HepG2 (cell line): ENCODE measurements around the gene ESF1. TPM values are rescaled to one million over a fixed set of nuclear protein-coding genes. Genes with fewer than 3 reads are reported as not detected.

Experiments used
- ATAC-seq: fragments of 200-7000 bp; cut with Tn5 transposase; 3 replicates; pipeline ENCODE4 v1.9.1; 2020; ENCODE audit warnings: mild to moderate bottlenecking, moderate library complexity
- BruUV-seq: library from RNA; stranded (reverse); fragments of 400-500 nt; replicated peaks from 2 replicates; lab custom pipeline; 2021; lab: Mats Ljungman, UMichigan
- CTCF ChIA-PET: fragments of 300-600 bp; formaldehyde crosslinking; extraction: SDS; loops from one replicate; lab custom pipeline; 2021; ENCODE audit warnings: low total read pairs, inconsistent platforms, low intra/inter-chr PET ratio; lab: Yijun Ruan, JAX
- POLR2A ChIA-PET: fragments of 350-600 bp; sonication (Branson Sonifier 250); formaldehyde crosslinking; loops from one replicate; lab custom pipeline; 2020; ENCODE audit warnings: antibody characterized with exemption, inconsistent platforms; lab: Yijun Ruan, JAX
- DNase-seq: peaks from one replicate; pipeline ENCODE4 v3.0.0-alpha.2; 2015; ENCODE audit warnings: low spot score
- FAIRE-seq: peaks from 3 replicates; lab custom pipeline; 2011; peaks lifted over from hg19 to GRCh38; lab: Jason Lieb, UNC
- H2AFZ ChIP-seq: one replicate; pipeline ENCODE4 v1.6.1; 2011; ENCODE audit warnings: low read length, inconsistent platforms
- H3K27ac ChIP-seq: fragments of 300-600 bp; 3 replicates; pipeline ENCODE4 v1.8.0; 2011; ENCODE audit warnings: mixed run types, mild to moderate bottlenecking, mixed read lengths, low read length, inconsistent platforms; ENCODE audit not compliant: insufficient read depth; ENCODE audit errors: extremely low read length
- H3K27me3 ChIP-seq, 2 experiments: fragments of 200-600 bp in 1 of 2; 2 replicates in 1 of 2; 3 replicates in 1 of 2; pipeline versions ENCODE4 v1.6.0 to v1.8.0; 2011; ENCODE audit warnings: low read length in 2 of 2, mild to moderate bottlenecking in 2 of 2, moderate library complexity in 2 of 2, inconsistent platforms in 1 of 2; ENCODE audit not compliant: insufficient read depth in 2 of 2, control insufficient read depth in 1 of 2
- H3K36me3 ChIP-seq, 2 experiments: fragments of 200-600 bp in 1 of 2; replicated peaks in 1 of 2; 2 replicates in 1 of 2; 3 replicates in 1 of 2; pipeline versions ENCODE4 v1.5.1 to v1.8.0; 2011; ENCODE audit warnings: low read length in 2 of 2, inconsistent platforms in 1 of 2; ENCODE audit not compliant: insufficient read depth in 2 of 2, control insufficient read depth in 1 of 2
- H3K4me1 ChIP-seq: 2 replicates; pipeline ENCODE4 v1.5.1; 2012; ENCODE audit warnings: low read length, inconsistent platforms; ENCODE audit not compliant: insufficient read depth
- H3K4me2 ChIP-seq: 2 replicates; pipeline ENCODE4 v1.6.0; 2011; ENCODE audit warnings: low read depth, low read length, inconsistent platforms
- H3K4me3 ChIP-seq, 3 experiments: fragments of 200-600 bp in 1 of 3; sonication (generic), shearing (Covaris generic) in 1 of 3; replicated peaks in 1 of 3; 2 replicates each; pipeline ENCODE4 v1.5.1; 2011 to 2016; ENCODE audit warnings: low read length in 3 of 3, inconsistent platforms in 2 of 3, low read depth in 2 of 3, mild to moderate bottlenecking in 2 of 3, control low read depth in 1 of 3, mixed read lengths in 1 of 3; ENCODE audit not compliant: insufficient read depth in 1 of 3
- H3K79me2 ChIP-seq: one replicate; pipeline ENCODE4 v1.6.1; 2011; ENCODE audit warnings: low read length, inconsistent platforms; ENCODE audit not compliant: insufficient read depth
- H3K9ac ChIP-seq: 2 replicates; pipeline ENCODE4 v1.6.0; 2011; ENCODE audit warnings: mild to moderate bottlenecking, low read depth, low read length, inconsistent platforms; ENCODE audit not compliant: insufficient read depth
- H3K9me3 ChIP-seq: 2 replicates; pipeline ENCODE4 v1.5.1; 2012; ENCODE audit warnings: mild to moderate bottlenecking, low read length
- H4K20me1 ChIP-seq: 2 replicates; pipeline ENCODE4 v1.6.0; 2011; ENCODE audit warnings: inconsistent platforms, mild to moderate bottlenecking, low read length, moderate library complexity; ENCODE audit not compliant: insufficient read depth
- HCFC1 ChIP-seq: fragments of 150-350 bp; IDR thresholded peaks from 2 replicates; pipeline ENCODE4 v1.6.1; 2014; ENCODE audit warnings: low read depth, low read length
- PRDM10 ChIP-seq: sonication (generic); formaldehyde crosslinking; IDR thresholded peaks from 2 replicates; pipeline ENCODE4 v1.4.0; 2020; ENCODE audit warnings: low read depth, missing genetic modification reagents
- ZNF143 ChIP-seq: sonication (generic); formaldehyde crosslinking; IDR thresholded peaks from 2 replicates; pipeline ENCODE4 v1.4.0; 2020; ENCODE audit warnings: missing genetic modification reagents
- ZNF703 ChIP-seq: sonication (generic); formaldehyde crosslinking; IDR thresholded peaks from 2 replicates; pipeline ENCODE4 v1.5.1; 2020; ENCODE audit warnings: missing genetic modification reagents, mild to moderate bottlenecking, moderate library complexity, borderline replicate concordance
- WGBS: methylation state at CpG from one replicate; pipeline ENCODE4 v1.1.6; 2017; ENCODE audit warnings: low lambda C conversion rate; 5-methylcytosine and 5-hydroxymethylcytosine counted together
- in situ Hi-C: cut with HindIII; loops from 2 replicates; pipeline ENCODE4 v1.10.0; 2017; ENCODE audit warnings: low pct_unique_long_range_greater_than_20kb; ENCODE audit not compliant: extremely low pct_ligation_motif_present
- intact Hi-C: fragments of 100-400 bp; cut with micrococcal nuclease; formaldehyde crosslinking; loops from one replicate; pipeline ENCODE4 v1.10.0; 2022; ENCODE audit not compliant: unreplicated experiment
- polyA plus RNA-seq, 8 experiments: library from polyadenylated mRNA; depleted of rRNA in 3 of 8; stranded (reverse) in 7 of 8; unstranded in 1 of 8; fragments of >200 nt; fragmentation: Illumina TruSeq in 4 of 8; extraction: Trizol in 4 of 8; gene quantifications; 2 replicates each; pipeline versions ENCODE4 v1.2.1 to v1.2.3, GENCODE V29; 2011 to 2016; ENCODE audit warnings: low read depth in 4 of 8, missing spikeins in 1 of 8, mixed read lengths in 1 of 8; ENCODE audit not compliant: insufficient read depth in 1 of 8
- total RNA-seq, 5 experiments: library from RNA; depleted of rRNA; stranded (reverse); fragments of >200 nt; fragmentation: Illumina TruSeq; extraction: Trizol; gene quantifications; 2 replicates each; pipeline ENCODE4 v1.2.3, GENCODE V29; 2016; ENCODE audit warnings: low read depth in 1 of 5

ESF1 gene
- total and polyA plus RNA-seq, 2 of the 13 experiments (the other 11 are each of a cell fraction or from before 2014, with no cell fraction given), result 7.3 to 66.9 TPM

- TF ChIP-seq PRDM10 (CRISPR knock-in tag), result no peak
Observed at GRCh38 chr20:13753436-13754036, 31.2 kb downstream of the ESF1 start (continued).

- Histone ChIP-seq H3K9ac (no peak overlapping the region), H3K36me3 (peaks cover 14 to 43% of the 10 kb centered on the region in 2 experiments), H3K79me2 (no peaks in the 10 kb centered on the region), H2AFZ (no peak overlapping the region), H3K27me3 (no peaks in the 10 kb centered on the region), H3K9me3 (no peaks in the 10 kb centered on the region), H3K4me3 (no peak overlapping the region), H4K20me1 (no peaks in the 10 kb centered on the region), H3K4me1 (no peaks in the 10 kb centered on the region), H3K27ac (no peak overlapping the region), H3K4me2 (no peak overlapping the region)
- no peak for FAIRE-seq
- no peak for DNase-seq
- no peak for ATAC-seq
- ChIA-PET CTCF (no interaction called here), POLR2A (no interaction called here)
- intact Hi-C loops, result no loop called here
- no TSS peak for BruUV-seq
- 95% methylated on average over 3 of the region's 3 CpGs for WGBS
- in situ Hi-C loops, result no loop called here
- TF ChIP-seq HCFC1 (no peak), ZNF143 (CRISPR knock-in tag) (no peak), ZNF703 (CRISPR knock-in tag) (0 out of 2 replicates have a peak, but pooled peaks have one; percentile 38)
Observed at GRCh38 chr20:13749811-13750210, 34.9 kb downstream of the ESF1 start.
